K562 (cell line): ENCODE results near the gene YOD1. TPM values are rescaled to one million over a fixed set of nuclear protein-coding genes. Genes with fewer than 3 reads are reported as not detected.

Experiments
- ATAC-seq: fragments of 200-7000 bp; cut with Tn5 transposase; 3 replicates; pipeline ENCODE4 v1.9.1; 2020; ENCODE audit warnings: moderate library complexity
- BruUV-seq: library from RNA; stranded (reverse); fragments of 400-500 nt; replicated peaks from 2 replicates; lab custom pipeline; 2021; lab: Mats Ljungman, UMichigan
- CTCF ChIA-PET: fragments of 300-600 bp; formaldehyde crosslinking; extraction: SDS; loops from one replicate; lab custom pipeline; 2021; ENCODE audit warnings: low intra/inter-chr PET ratio; lab: Yijun Ruan, JAX
- POLR2A ChIA-PET: fragments of 300-600, 350-650 bp; sonication (Branson Sonifier 250); formaldehyde crosslinking; extraction: SDS; loops from one replicate; lab custom pipeline; 2021; ENCODE audit warnings: antibody characterized with exemption, inconsistent platforms; lab: Yijun Ruan, JAX
- DNase-seq, 4 experiments: peaks; one replicate each; pipeline versions ENCODE4 v3.0.0 to v3.0.0-alpha.2; 2011 to 2018; ENCODE audit warnings: low spot score in 3 of 4, mixed read lengths in 3 of 4; ENCODE audit errors: extremely low read depth in 1 of 4
- FAIRE-seq: peaks from 2 replicates; lab custom pipeline; 2011; peaks lifted over from hg19 to GRCh38; lab: Jason Lieb, UNC
- H2AFZ ChIP-seq: 2 replicates; pipeline ENCODE4 v1.6.0; 2011; ENCODE audit warnings: low read depth, low read length, control low read depth, inconsistent platforms
- H3K27ac ChIP-seq: fragments of 200-600 bp; 3 replicates; pipeline ENCODE4 v1.8.0; 2011; ENCODE audit warnings: low read depth, mild to moderate bottlenecking, control low read depth, inconsistent platforms, low read length, moderate library complexity, mixed read lengths; ENCODE audit errors: extremely low read depth
- H3K27me3 ChIP-seq, 2 experiments: fragments of 300-600 bp in 1 of 2; 2 replicates in 1 of 2; 3 replicates in 1 of 2; pipeline versions ENCODE4 v1.6.0 to v1.8.0; 2011; ENCODE audit warnings: inconsistent platforms in 2 of 2, low read length in 2 of 2, mild to moderate bottlenecking in 1 of 2, mixed read lengths in 1 of 2, moderate library complexity in 1 of 2; ENCODE audit not compliant: control insufficient read depth in 2 of 2, insufficient read depth in 2 of 2
- H3K36me3 ChIP-seq: fragments of 300-600 bp; 3 replicates; pipeline ENCODE4 v1.8.0; 2011; ENCODE audit warnings: mild to moderate bottlenecking, low read length, inconsistent platforms; ENCODE audit not compliant: control insufficient read depth, insufficient read depth
- H3K4me1 ChIP-seq, 2 experiments: fragments of 200-600 bp in 1 of 2; replicated peaks in 1 of 2; 2 replicates in 1 of 2; 3 replicates in 1 of 2; pipeline versions ENCODE4 v1.5.1 to v1.8.0; 2011; ENCODE audit warnings: inconsistent platforms in 2 of 2, low read length in 2 of 2, mild to moderate bottlenecking in 1 of 2, mixed read lengths in 1 of 2, moderate library complexity in 1 of 2; ENCODE audit not compliant: control insufficient read depth in 2 of 2, insufficient read depth in 2 of 2
- H3K4me2 ChIP-seq: 2 replicates; pipeline ENCODE4 v1.6.1; 2011; ENCODE audit warnings: low read length, control low read depth, inconsistent platforms, mixed read lengths; ENCODE audit not compliant: insufficient read depth
- H3K4me3 ChIP-seq: fragments of 200-600 bp; sonication (generic), shearing (Covaris generic); 2 replicates; pipeline ENCODE4 v1.5.1; 2016; ENCODE audit warnings: control low read depth, inconsistent platforms
- H3K79me2 ChIP-seq: fragments of 200-600 bp; 3 replicates; pipeline ENCODE4 v1.8.0; 2011; ENCODE audit warnings: low read length, inconsistent platforms; ENCODE audit not compliant: control insufficient read depth, insufficient read depth
- H3K9ac ChIP-seq, 2 experiments: 2 replicates each; pipeline versions ENCODE4 v1.6.0 to v1.6.1; 2011; ENCODE audit warnings: low read depth in 2 of 2, low read length in 2 of 2, control low read depth in 1 of 2, inconsistent platforms in 1 of 2, mild to moderate bottlenecking in 1 of 2, mixed read lengths in 1 of 2; ENCODE audit not compliant: insufficient read depth in 1 of 2
- H3K9me1 ChIP-seq: one replicate; pipeline ENCODE4 v1.6.0; 2011; ENCODE audit warnings: inconsistent platforms, mild to moderate bottlenecking, low read length, moderate library complexity; ENCODE audit not compliant: control insufficient read depth, insufficient read depth
- H3K9me3 ChIP-seq: replicated peaks from 2 replicates; pipeline ENCODE4 v1.5.1; 2011; ENCODE audit warnings: low read depth, low read length, inconsistent platforms; ENCODE audit not compliant: control insufficient read depth, insufficient read depth
- H4K20me1 ChIP-seq: replicated peaks from 2 replicates; pipeline ENCODE4 v1.6.1; 2011; ENCODE audit warnings: low read length, inconsistent platforms, mixed read lengths; ENCODE audit not compliant: control insufficient read depth, insufficient read depth
- BACH1 ChIP-seq: fragments of 200-800 bp; sonication (Bioruptor generic); IDR thresholded peaks from 2 replicates; pipeline ENCODE4 v1.6.1; 2016; ENCODE audit warnings: missing genetic modification characterization, missing compliant biosample characterization
- CBX2 ChIP-seq: fragments of 200-600 bp; sonication (generic); IDR thresholded peaks from one replicate; pipeline ENCODE4 v1.6.1; 2012; ENCODE audit warnings: mild to moderate bottlenecking, low read length, inconsistent platforms; ENCODE audit not compliant: insufficient read depth, poor library complexity, severe bottlenecking
- CLOCK ChIP-seq: fragments of 250-450 bp; sonication (Bioruptor Pico); IDR thresholded peaks from 2 replicates; pipeline ENCODE4 v1.4.0; 2020; ENCODE audit warnings: mild to moderate bottlenecking, moderate library complexity, borderline replicate concordance
- GABPB1 ChIP-seq: sonication (generic); formaldehyde crosslinking; IDR thresholded peaks from 2 replicates; pipeline ENCODE4 v1.8.0; 2022; ENCODE audit warnings: mild to moderate bottlenecking, missing genetic modification reagents
- HDGF ChIP-seq: fragments of 450-650 bp; IDR thresholded peaks from 2 replicates; pipeline ENCODE4 v1.6.1; 2016
- KDM5B ChIP-seq: fragments of 200-600 bp; sonication (generic); IDR thresholded peaks from 2 replicates; pipeline ENCODE4 v1.6.1; 2012; ENCODE audit warnings: low read depth, mild to moderate bottlenecking, moderate library complexity, low read length, control low read depth, inconsistent platforms; ENCODE audit not compliant: insufficient replicate concordance
- KHSRP ChIP-seq: fragments of 450-650 bp; IDR thresholded peaks from 2 replicates; pipeline ENCODE4 v1.6.1; 2017
- PHB ChIP-seq: fragments of 250-450 bp; sonication (Bioruptor Pico); IDR thresholded peaks from 2 replicates; pipeline ENCODE4 v1.5.0; 2021
- POLR2H ChIP-seq: IDR thresholded peaks from 2 replicates; pipeline ENCODE4 v1.6.1; 2016; ENCODE audit warnings: missing genetic modification characterization, low read depth, mild to moderate bottlenecking, control low read depth, missing compliant biosample characterization, moderate library complexity
- POLR3A ChIP-seq: IDR thresholded peaks from 2 replicates; pipeline ENCODE4 v1.6.1; 2011; ENCODE audit warnings: borderline replicate concordance, mild to moderate bottlenecking, moderate library complexity; ENCODE audit not compliant: insufficient read length, insufficient read depth; ENCODE audit errors: extremely low read depth
- SIN3A ChIP-seq, 2 experiments: fragments of 150-350 bp in 1 of 2; IDR thresholded peaks; 2 replicates each; pipeline ENCODE4 v1.6.1; 2011 to 2016; ENCODE audit warnings: borderline replicate concordance in 2 of 2, low read depth in 2 of 2, low read length in 2 of 2, mild to moderate bottlenecking in 2 of 2, moderate library complexity in 2 of 2; ENCODE audit not compliant: control insufficient read depth in 1 of 2
- SOX6 ChIP-seq: fragments of 450-650 bp; IDR thresholded peaks from 2 replicates; pipeline ENCODE4 v1.6.1; 2014; ENCODE audit warnings: mild to moderate bottlenecking
- XRCC3 ChIP-seq: fragments of 450-650 bp; IDR thresholded peaks from 2 replicates; pipeline ENCODE4 v1.6.1; 2017; ENCODE audit warnings: mild to moderate bottlenecking, moderate library complexity
- ZBTB12 ChIP-seq: fragments of 250-450 bp; sonication (Bioruptor Pico); IDR thresholded peaks from 2 replicates; pipeline ENCODE4 v1.4.0; 2020
- ZBTB43 ChIP-seq: sonication (generic); formaldehyde crosslinking; IDR thresholded peaks from 2 replicates; pipeline ENCODE4 v1.8.0; 2023; ENCODE audit warnings: mild to moderate bottlenecking, missing genetic modification reagents
- ZNF830 ChIP-seq: fragments of 250-450 bp; sonication (Bioruptor Pico); IDR thresholded peaks from 2 replicates; pipeline ENCODE4 v1.5.0; 2021; ENCODE audit warnings: mild to moderate bottlenecking
- WGBS: fragments of 100-300 bp; shearing (Covaris generic); methylation state at CpG from one replicate; pipeline ENCODE4 v1.1.6; 2016; ENCODE audit warnings: low coverage, mixed read lengths; ENCODE audit not compliant: insufficient coverage; ENCODE audit errors: missing lambda C conversion rate; 5-methylcytosine and 5-hydroxymethylcytosine counted together
- in situ Hi-C: fragments of 300-500 bp; cut with MboI; formaldehyde crosslinking; loops from 4 replicates; pipeline ENCODE4 v1.15.0; 2018; ENCODE audit warnings: inconsistent platforms, mixed read lengths
- intact Hi-C: fragments of 100-400 bp; cut with micrococcal nuclease; formaldehyde crosslinking; loops from 2 replicates; pipeline ENCODE4 v1.14.2; 2022
- polyA plus RNA-seq, 8 experiments: library from polyadenylated mRNA; depleted of rRNA in 4 of 8; stranded (reverse) in 5 of 8; unstranded in 3 of 8; fragments of >200 nt; fragmentation: Nextera tagmentation in 2 of 8; fragmentation: Illumina TruSeq in 1 of 8; extraction: Ambion mirVana in 2 of 8; extraction: Trizol in 1 of 8; gene quantifications; 2 replicates each; pipeline versions ENCODE4 v1.2.1 to v1.2.3, GENCODE V29; 2011 to 2014; ENCODE audit warnings: inconsistent platforms in 1 of 8, missing spikeins in 1 of 8
- total RNA-seq, 7 experiments: library from RNA; depleted of rRNA in 6 of 7; stranded (reverse); fragments of >200 nt in 6 of 7; fragmentation: Illumina TruSeq in 2 of 7; extraction: Trizol in 2 of 7; gene quantifications; 2 replicates each; pipeline versions ENCODE4 v1.2.1 to v1.2.3, GENCODE V29; 2011 to 2021; ENCODE audit warnings: low replicate concordance in 1 of 7

Gene YOD1
- total and polyA plus RNA-seq, 9 of the 15 experiments (the other 6 are each of a cell fraction or from before 2014, with no cell fraction given): 18.2 to 78.1 (median 46.9) TPM

- POLR2A ChIA-PET: interaction anchor here (0.6 to 9.0 kb wide), 5 partner anchors 8 to 264 kb away, joined by 3 to 104 read pairs (median 33); partner anchors contain the start of genes IL19 and YOD1
- H3K4me3 ChIP-seq: no peak overlapping the region
- CTCF ChIA-PET: no interaction called here
- peak overlapping the region; percentile 5; the same call in 1 of the 2 replicates for H2AFZ ChIP-seq
- intact Hi-C loops (no loop called here), in situ Hi-C loops (no loop called here)
- no peak overlapping the region for H3K9ac ChIP-seq
- H4K20me1 ChIP-seq: no peaks in the 10 kb centered on the region
- H3K27me3 ChIP-seq: no peaks in the 10 kb centered on the region
- H3K4me2 ChIP-seq: 0 out of 2 replicates have a peak overlapping the region, but pooled peaks have one; percentile 13
- BruUV-seq: no TSS peak
- no peaks in the 10 kb centered on the region for H3K9me3 ChIP-seq
- ATAC-seq (peak; percentile 12), FAIRE-seq (no peak), DNase-seq (peak; percentile 53 to 64 (median 55))
- H3K9me1 ChIP-seq: no peaks in the 10 kb centered on the region
- no peaks in the 10 kb centered on the region for H3K36me3 ChIP-seq
- H3K4me1 ChIP-seq: peaks cover 11 to 86% of the 10 kb centered on the region in 2 experiments
- H3K79me2 ChIP-seq: no peaks in the 10 kb centered on the region; the same call in 2 of the 3 replicates
- 19% methylated on average over 1 of the region's 1 CpG for WGBS
- H3K27ac ChIP-seq: no peak overlapping the region
- no peak for TF ChIP-seq ZNF830 (CRISPR knock-in tag)
- no peak for TF ChIP-seq HDGF
- peak; percentile 69 for TF ChIP-seq GABPB1 (CRISPR knock-in tag)
- TF ChIP-seq POLR2H (tag): 0 out of 2 replicates have a peak, but pooled peaks have one; percentile 20
- no peak for TF ChIP-seq CBX2
- TF ChIP-seq SOX6: peak; percentile 11; the same call in 1 of the 2 replicates
- no peak for TF ChIP-seq SIN3A (IDR thresholded peaks at IDR 0.05; ENCODE audit: borderline replicate concordance in 2 of 2, control insufficient read depth in 1 of 2, low read depth in 2 of 2, low read length in 2 of 2)
- no peak for TF ChIP-seq PHB (CRISPR knock-in tag)
- peak; percentile 42; the same call in 1 of the 2 replicates for TF ChIP-seq BACH1 (tag)
- TF ChIP-seq XRCC3: no peak
- peak; percentile 63 for TF ChIP-seq ZBTB12 (CRISPR knock-in tag)
- TF ChIP-seq CLOCK (CRISPR knock-in tag): no peak
- no peak for TF ChIP-seq POLR3A
- no peak for TF ChIP-seq KDM5B
- TF ChIP-seq ZBTB43 (CRISPR knock-in tag): no peak
- peak; percentile 35; the same call in 1 of the 2 replicates for TF ChIP-seq KHSRP
Measured at GRCh38 chr1:207034208-207034607, 16.8 kb downstream of the YOD1 start.
